GM23338 (cell line): ENCODE measurements around the gene BICRA. TPM values are rescaled to one million over a fixed set of nuclear protein-coding genes. Genes with fewer than 3 reads are reported as not detected.
A peak's percentile ranks its signal among the peaks of the same experiment; 100 is the strongest.
"Not testable (repeated sequence)": the region's sequence is repeated elsewhere in the genome, so short reads cannot be mapped to it uniquely, and the experiment has no call there.

Source experiments
- ATAC-seq: fragments of 200-7000 bp; cut with Tn5 transposase; 3 replicates; pipeline ENCODE4 v1.9.1; 2020
- DNase-seq: peaks from one replicate; pipeline ENCODE4 v3.0.0-alpha.2; 2015; ENCODE audit warnings: low spot score
- H2AFZ ChIP-seq: fragments of 200-600 bp; sonication (generic); 2 replicates; pipeline ENCODE4 v1.8.0; 2016; ENCODE audit warnings: antibody characterized with exemption, mild to moderate bottlenecking, moderate library complexity
- H3F3A ChIP-seq: fragments of 200-600 bp; sonication (generic); replicated peaks from 2 replicates; pipeline ENCODE4 v1.8.0; 2017; ENCODE audit warnings: antibody characterized with exemption, mixed run types, low read depth
- H3K27ac ChIP-seq: fragments of 200-600 bp; sonication (generic); 2 replicates; pipeline ENCODE4 v1.6.1; 2016; ENCODE audit warnings: low read depth
- H3K27me3 ChIP-seq: fragments of 200-600 bp; sonication (generic); 2 replicates; pipeline ENCODE4 v1.8.0; 2016; ENCODE audit warnings: mild to moderate bottlenecking, mixed run types, moderate library complexity; ENCODE audit not compliant: insufficient read depth
- H3K36me3 ChIP-seq: fragments of 200-600 bp; sonication (generic); 2 replicates; pipeline ENCODE4 v1.8.0; 2016; ENCODE audit warnings: mild to moderate bottlenecking; ENCODE audit not compliant: insufficient read depth
- H3K4me1 ChIP-seq: fragments of 200-600 bp; sonication (generic); 2 replicates; pipeline ENCODE4 v1.8.0; 2016; ENCODE audit warnings: mild to moderate bottlenecking, moderate library complexity; ENCODE audit not compliant: insufficient read depth
- H3K4me2 ChIP-seq: fragments of 200-600 bp; sonication (generic); 2 replicates; pipeline ENCODE4 v1.7.1; 2017; ENCODE audit warnings: mixed run types
- H3K4me3 ChIP-seq: fragments of 200-600 bp; sonication (generic); 2 replicates; pipeline ENCODE4 v1.6.1; 2016; ENCODE audit warnings: mixed run types
- H3K79me2 ChIP-seq: fragments of 200-600 bp; sonication (generic); replicated peaks from 2 replicates; pipeline ENCODE4 v1.8.0; 2017; ENCODE audit warnings: mild to moderate bottlenecking; ENCODE audit not compliant: insufficient read depth
- H3K9me2 ChIP-seq: fragments of 200-600 bp; sonication (generic); 2 replicates; pipeline ENCODE4 v1.8.0; 2017; ENCODE audit not compliant: insufficient read depth
- H4K20me1 ChIP-seq: fragments of 200-600 bp; sonication (generic); replicated peaks from 2 replicates; pipeline ENCODE4 v1.8.0; 2017; ENCODE audit warnings: mild to moderate bottlenecking; ENCODE audit not compliant: insufficient read depth
- H3K27ac Mint-ChIP-seq: 2 replicates; pipeline ENCODE4 v1.8.0; 2020; ENCODE audit warnings: inconsistent platforms, mild to moderate bottlenecking, moderate library complexity, mixed read lengths
- H3K27me3 Mint-ChIP-seq: 3 replicates; pipeline ENCODE4 v1.8.0; 2022; ENCODE audit warnings: low read depth, mild to moderate bottlenecking, moderate library complexity, mixed read lengths, inconsistent platforms; ENCODE audit not compliant: insufficient read depth, poor library complexity
- H3K36me3 Mint-ChIP-seq: 3 replicates; pipeline ENCODE4 v1.8.0; 2021; ENCODE audit warnings: low read depth, mild to moderate bottlenecking, inconsistent platforms, moderate library complexity, mixed read lengths
- H3K4me1 Mint-ChIP-seq: 3 replicates; pipeline ENCODE4 v1.8.0; 2020; ENCODE audit warnings: mild to moderate bottlenecking, inconsistent platforms, mixed read lengths
- H3K4me3 Mint-ChIP-seq: 3 replicates; pipeline ENCODE4 v1.8.0; 2021; ENCODE audit warnings: moderate library complexity, mild to moderate bottlenecking, inconsistent platforms, mixed read lengths
- H3K9me3 Mint-ChIP-seq: 3 replicates; pipeline ENCODE4 v1.8.0; 2020; ENCODE audit warnings: moderate library complexity, mild to moderate bottlenecking, inconsistent platforms, mixed read lengths
- CREB1 ChIP-seq: fragments of 250-450 bp; sonication (Bioruptor Pico); IDR thresholded peaks from 2 replicates; pipeline ENCODE4 v1.5.0; 2020; ENCODE audit warnings: low read depth, mild to moderate bottlenecking, moderate library complexity
- ETS1 ChIP-seq: IDR thresholded peaks from 2 replicates; pipeline ENCODE4 v1.6.1; 2016; ENCODE audit warnings: antibody characterized with exemption
- EZH2 ChIP-seq: fragments of 200-600 bp; sonication (generic); IDR thresholded peaks from one replicate; pipeline ENCODE4 v1.8.0; 2017; ENCODE audit warnings: antibody characterized with exemption, mild to moderate bottlenecking, low read depth; ENCODE audit not compliant: unreplicated experiment
- JUNB ChIP-seq: IDR thresholded peaks from one replicate; pipeline ENCODE4 v1.6.1; 2016; ENCODE audit warnings: antibody characterized with exemption; ENCODE audit not compliant: unreplicated experiment
- NANOG ChIP-seq: IDR thresholded peaks from 2 replicates; pipeline ENCODE4 v1.6.1; 2016; ENCODE audit warnings: antibody characterized with exemption, borderline replicate concordance
- POLR2AphosphoS5 ChIP-seq: IDR thresholded peaks from 2 replicates; pipeline ENCODE4 v1.6.1; 2016; ENCODE audit warnings: antibody characterized with exemption, low read depth
- STAT1 ChIP-seq: IDR thresholded peaks from one replicate; pipeline ENCODE4 v1.6.1; 2016; ENCODE audit warnings: antibody characterized with exemption; ENCODE audit not compliant: unreplicated experiment
- ZNF114 ChIP-seq: fragments of 250-450 bp; sonication (Bioruptor Pico); IDR thresholded peaks from 2 replicates; pipeline ENCODE4 v1.5.0; 2020; ENCODE audit warnings: mild to moderate bottlenecking, moderate library complexity
- ZNF331 ChIP-seq: fragments of 250-450 bp; sonication (Bioruptor Pico); IDR thresholded peaks from 2 replicates; pipeline ENCODE4 v1.5.0; 2020; ENCODE audit warnings: low read depth, mild to moderate bottlenecking, moderate library complexity
- ZNF462 ChIP-seq: fragments of 250-450 bp; sonication (Bioruptor Pico); IDR thresholded peaks from 2 replicates; pipeline ENCODE4 v1.5.0; 2020; ENCODE audit warnings: mild to moderate bottlenecking, moderate library complexity
- polyA plus RNA-seq: library from polyadenylated mRNA; unstranded; fragments of >200 nt; fragmentation: Nextera tagmentation; extraction: Ambion mirVana; gene quantifications from 2 replicates; pipeline ENCODE4 v1.2.1, GENCODE V29; 2016
- total RNA-seq: library from RNA; depleted of rRNA; stranded (reverse); fragments of >200 nt; shearing (Covaris generic); gene quantifications from 2 replicates; pipeline ENCODE4 v1.2.3, GENCODE V29; 2014
- TF ChIP-seq, protein P1 (sequence below), 2 experiments: fragments of 200-600 bp in 1 of 2; sonication (generic) in 1 of 2; conservative IDR thresholded peaks; 2 replicates each; pipeline versions ENCODE4 v1.5.1 to v1.6.1; 2016 to 2017; ENCODE audit warnings: antibody characterized with exemption in 2 of 2, low read depth in 2 of 2, mild to moderate bottlenecking in 2 of 2, moderate library complexity in 1 of 2

BICRA gene
- total and polyA plus RNA-seq, 2 experiments from 2014 or later, result 7.0 to 37.7 TPM

DNA sequence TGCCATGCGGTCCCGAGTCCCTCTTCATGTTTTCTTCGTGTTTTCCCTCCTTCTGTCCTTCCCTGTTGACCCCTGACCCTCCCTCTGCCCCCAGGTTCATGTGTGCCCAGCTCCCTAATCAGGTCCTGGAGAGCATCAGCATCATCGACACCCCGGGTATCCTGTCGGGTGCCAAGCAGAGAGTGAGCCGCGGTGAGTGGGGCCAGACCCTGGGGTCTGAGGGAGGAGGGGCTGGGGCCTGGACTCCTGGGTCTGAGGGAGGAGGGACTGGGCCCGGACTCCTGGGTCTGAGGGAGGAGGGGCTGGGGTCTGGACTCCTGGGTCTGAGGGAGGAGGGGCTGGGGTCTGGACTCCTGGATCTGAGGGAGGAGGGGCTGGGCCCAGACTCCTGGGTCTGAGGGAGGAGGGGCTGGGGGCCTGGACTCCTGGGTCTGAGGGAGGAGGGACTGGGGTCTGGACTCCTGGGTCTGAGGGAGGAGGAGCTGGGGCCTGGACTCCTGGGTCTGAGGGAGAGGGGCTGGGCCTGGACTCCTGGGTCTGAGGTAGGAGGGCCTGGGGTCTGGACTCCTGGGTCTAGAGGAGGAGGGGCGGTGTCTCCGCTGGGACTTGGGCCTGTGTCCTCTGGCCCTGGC lies 109.6 kb downstream of the BICRA start:
- Mint-ChIP-seq H3K36me3 (peaks cover 19% of the 10 kb centered on the region), H3K27me3 (peaks cover 14% of the 10 kb centered on the region), H3K9me3 (peaks cover 20% of the 10 kb centered on the region)
- not testable (repeated sequence) for H3K4me3 ChIP-seq, H3K4me1 Mint-ChIP-seq, H3K36me3 ChIP-seq, H3K9me2 ChIP-seq, H3K4me2 ChIP-seq, H3K27ac Mint-ChIP-seq, DNase-seq, ATAC-seq, H3K27ac ChIP-seq, H3K4me1 ChIP-seq, H4K20me1 ChIP-seq, H3F3A ChIP-seq, H2AFZ ChIP-seq, H3K79me2 ChIP-seq, H3K27me3 ChIP-seq, H3K4me3 Mint-ChIP-seq

DNA sequence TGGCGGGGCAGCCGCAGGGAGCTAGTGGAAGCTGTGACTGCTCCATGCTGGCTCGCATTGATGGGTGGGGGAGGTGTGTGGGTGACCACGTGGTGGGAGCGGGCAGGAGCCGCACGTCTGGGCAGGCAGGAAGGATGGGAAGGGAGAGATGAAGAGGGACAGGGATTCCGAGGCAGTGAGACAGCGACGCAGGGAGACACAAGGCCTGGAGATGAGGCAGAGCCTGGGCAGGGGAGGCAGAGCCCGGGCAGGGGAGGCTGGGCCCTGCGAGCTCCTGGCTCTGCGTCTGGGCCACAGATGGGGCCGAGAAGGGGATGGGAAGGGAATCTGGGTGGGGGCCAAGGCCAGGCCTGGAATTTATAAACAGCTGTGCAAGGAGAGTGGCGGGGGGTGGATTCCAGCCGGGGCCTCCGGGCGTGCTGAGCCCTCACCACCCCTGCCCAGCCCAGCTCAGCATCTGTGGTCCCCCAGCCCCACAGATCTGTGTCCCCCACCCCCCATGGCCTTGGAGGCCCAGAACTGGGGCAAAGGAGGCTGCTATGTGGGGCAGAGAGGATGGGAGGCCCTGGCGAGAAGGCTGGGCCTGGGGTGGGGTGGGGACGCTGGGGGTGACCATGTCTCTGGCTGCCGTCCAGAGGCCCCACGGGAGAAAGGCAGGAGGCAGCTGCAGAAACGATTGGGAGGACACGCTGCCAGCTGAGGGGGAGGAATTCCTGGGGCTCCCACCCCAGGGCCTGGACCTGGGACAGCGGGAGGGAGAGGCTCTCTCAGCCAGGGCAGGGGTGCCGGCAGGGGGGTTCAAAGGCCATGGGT lies 110.3 kb downstream of the BICRA start:
- Histone ChIP-seq H3K36me3 (no peaks in the 10 kb centered on the region), H3K4me1 (no peaks in the 10 kb centered on the region; the same call in 1 of the 2 replicates), H3K4me3 (no peak overlapping the region), H3F3A (no peaks in the 10 kb centered on the region), H2AFZ (no peak overlapping the region), H3K27ac (no peak overlapping the region), H3K79me2 (no peaks in the 10 kb centered on the region), H3K4me2 (no peak overlapping the region), H3K27me3 (no peaks in the 10 kb centered on the region), H3K9me2 (no peaks in the 10 kb centered on the region), H4K20me1 (no peaks in the 10 kb centered on the region)
- no peak overlapping the region for H3K4me3 Mint-ChIP-seq
- peak; percentile 67 for ATAC-seq
- peaks cover 12% of the 10 kb centered on the region for H3K9me3 Mint-ChIP-seq
- H3K27me3 Mint-ChIP-seq, result peaks cover 7% of the 10 kb centered on the region
- H3K36me3 Mint-ChIP-seq, result peaks cover 14% of the 10 kb centered on the region
- no peak for DNase-seq
- peaks cover 9% of the 10 kb centered on the region; the same call in 2 of the 3 replicates for H3K4me1 Mint-ChIP-seq
- TF ChIP-seq ETS1 (no peak), STAT1 (no peak), NANOG (no peak), ZNF114 (CRISPR knock-in tag) (no peak), JUNB (no peak), ZNF331 (CRISPR knock-in tag) (no peak), CREB1 (no peak), EZH2 (no peak), ZNF462 (CRISPR knock-in tag) (no peak), POLR2AphosphoS5 (no peak)
- TF ChIP-seq, protein P1, sequence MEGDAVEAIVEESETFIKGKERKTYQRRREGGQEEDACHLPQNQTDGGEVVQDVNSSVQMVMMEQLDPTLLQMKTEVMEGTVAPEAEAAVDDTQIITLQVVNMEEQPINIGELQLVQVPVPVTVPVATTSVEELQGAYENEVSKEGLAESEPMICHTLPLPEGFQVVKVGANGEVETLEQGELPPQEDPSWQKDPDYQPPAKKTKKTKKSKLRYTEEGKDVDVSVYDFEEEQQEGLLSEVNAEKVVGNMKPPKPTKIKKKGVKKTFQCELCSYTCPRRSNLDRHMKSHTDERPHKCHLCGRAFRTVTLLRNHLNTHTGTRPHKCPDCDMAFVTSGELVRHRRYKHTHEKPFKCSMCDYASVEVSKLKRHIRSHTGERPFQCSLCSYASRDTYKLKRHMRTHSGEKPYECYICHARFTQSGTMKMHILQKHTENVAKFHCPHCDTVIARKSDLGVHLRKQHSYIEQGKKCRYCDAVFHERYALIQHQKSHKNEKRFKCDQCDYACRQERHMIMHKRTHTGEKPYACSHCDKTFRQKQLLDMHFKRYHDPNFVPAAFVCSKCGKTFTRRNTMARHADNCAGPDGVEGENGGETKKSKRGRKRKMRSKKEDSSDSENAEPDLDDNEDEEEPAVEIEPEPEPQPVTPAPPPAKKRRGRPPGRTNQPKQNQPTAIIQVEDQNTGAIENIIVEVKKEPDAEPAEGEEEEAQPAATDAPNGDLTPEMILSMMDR (conservative IDR thresholded peaks at IDR 0.05; ENCODE audit: low read depth in 2 of 2), result no peak
- no peak overlapping the region for H3K27ac Mint-ChIP-seq
